Occipital lobe (tissue), 2 donors: ENCODE measurements around the gene ARHGAP24. TPM values are rescaled to one million over a fixed set of nuclear protein-coding genes. Genes with fewer than 3 reads are reported as not detected.
"Not testable (repeated sequence)": the region's sequence is repeated elsewhere in the genome, so short reads cannot be mapped to it uniquely, and the experiment has no call there.

ENCODE experiments used
- DNase-seq: peaks from one replicate; lab custom pipeline; 2025; lab: John Stamatoyannopoulos, UW
- total RNA-seq: library from RNA; depleted of rRNA; stranded (reverse); fragments of >200 nt; gene quantifications from one replicate; pipeline ENCODE4 v1.2.3, GENCODE V29; 2014

Gene ARHGAP24
- total RNA-seq, 1 donor from 2014 or later: 2.2 TPM

DNA sequence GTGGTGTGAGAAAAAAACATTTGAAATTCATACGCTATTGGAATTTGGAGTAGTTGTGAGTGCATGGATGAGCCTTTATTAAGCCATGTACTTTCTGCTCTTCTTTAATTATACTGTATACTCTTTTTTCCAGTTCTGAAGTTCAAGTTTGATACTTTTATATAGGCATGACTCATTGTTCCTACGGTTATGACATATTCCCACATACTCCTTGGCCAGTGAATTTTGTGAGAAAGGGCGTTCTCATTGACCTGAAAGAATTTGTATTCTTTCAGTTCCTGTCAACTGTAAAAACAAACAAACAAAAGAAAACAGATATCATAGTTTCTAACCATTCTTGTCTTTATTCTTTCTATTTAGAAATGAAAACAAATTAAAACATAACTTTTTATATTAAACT is 477.6 kb downstream of the ARHGAP24 start:
- no peak for DNase-seq

DNA sequence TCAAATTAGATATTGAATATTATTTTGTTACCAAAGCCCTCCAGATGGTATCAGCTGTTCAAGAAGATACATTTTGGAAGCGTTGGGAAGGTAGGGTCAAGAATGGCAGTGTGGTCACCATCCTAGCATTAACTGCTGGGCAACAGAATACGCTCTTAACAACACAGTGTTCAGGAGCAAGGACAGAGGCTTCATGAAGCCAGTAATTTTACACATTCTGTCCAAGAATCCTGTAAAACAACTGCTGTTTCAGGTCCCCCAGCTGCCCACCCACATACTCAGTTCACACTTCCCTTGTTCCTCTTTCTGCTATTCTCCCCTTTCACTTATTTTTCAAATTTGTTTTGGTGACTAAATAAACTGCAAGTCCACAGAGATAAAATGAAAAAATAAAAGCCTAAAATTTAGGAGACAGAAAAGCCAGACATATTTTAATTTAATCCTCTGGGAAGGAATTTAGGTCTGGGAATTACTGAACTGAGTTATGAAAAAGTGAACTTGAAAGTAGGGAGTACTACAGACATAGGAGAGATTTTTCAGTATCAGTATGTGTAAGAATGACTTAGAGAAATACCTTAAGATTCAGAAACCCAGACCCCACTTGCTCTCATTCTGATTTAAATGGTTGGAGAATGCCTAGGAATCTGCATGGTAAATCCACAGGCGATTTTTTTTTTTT is 478.2 kb downstream of the ARHGAP24 start:
- no peak for DNase-seq

DNA sequence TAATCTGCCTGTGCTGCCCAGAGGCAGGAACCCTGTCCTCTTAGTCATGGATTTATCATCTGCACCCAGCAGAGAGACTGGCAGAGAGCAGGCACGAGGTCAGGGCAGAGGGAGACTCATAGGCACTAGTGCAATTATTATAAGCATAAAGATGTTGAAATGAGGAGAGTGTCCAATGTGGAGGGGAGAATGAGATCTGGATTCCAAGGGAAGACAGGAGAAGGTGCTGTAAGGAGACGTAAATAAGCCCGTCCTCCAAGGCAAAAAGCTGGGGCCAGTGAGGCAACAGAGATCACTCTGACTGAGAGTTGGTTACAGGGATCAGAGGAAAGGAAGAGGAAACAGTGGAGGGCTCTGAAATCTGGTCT is 478.7 kb downstream of the ARHGAP24 start:
- DNase-seq: no peak

DNA sequence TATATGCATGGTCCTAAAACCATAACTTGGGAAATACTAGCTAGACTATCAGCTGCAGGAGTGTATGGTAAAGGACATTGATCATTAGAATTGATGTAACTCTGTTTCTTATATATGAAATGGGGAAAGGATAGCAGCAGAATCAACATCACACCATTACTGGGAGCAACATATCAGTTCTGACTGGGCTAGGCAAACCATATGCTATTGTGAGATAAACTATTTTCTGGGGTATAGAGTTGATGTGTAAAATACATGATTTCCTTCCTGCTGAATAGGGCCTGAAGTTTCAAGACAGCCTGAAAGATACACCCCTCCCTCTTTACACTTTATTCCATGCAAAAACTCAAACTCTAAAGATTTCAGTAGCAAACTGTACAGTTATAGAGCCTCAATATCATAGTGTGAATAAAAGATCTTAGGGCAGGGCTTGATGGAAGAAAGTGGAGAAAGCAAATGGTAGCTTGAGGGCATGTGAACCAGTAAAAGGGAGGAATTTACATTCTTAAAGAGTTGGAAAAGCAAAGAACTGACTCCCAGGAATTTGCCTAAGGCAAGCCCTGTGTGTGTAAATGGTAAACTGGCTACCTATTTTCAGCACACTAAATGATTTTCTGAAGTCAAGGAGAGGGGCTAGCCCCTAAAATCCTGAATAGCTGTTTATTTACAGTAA is 480.8 kb downstream of the ARHGAP24 start:
- no peak for DNase-seq

DNA sequence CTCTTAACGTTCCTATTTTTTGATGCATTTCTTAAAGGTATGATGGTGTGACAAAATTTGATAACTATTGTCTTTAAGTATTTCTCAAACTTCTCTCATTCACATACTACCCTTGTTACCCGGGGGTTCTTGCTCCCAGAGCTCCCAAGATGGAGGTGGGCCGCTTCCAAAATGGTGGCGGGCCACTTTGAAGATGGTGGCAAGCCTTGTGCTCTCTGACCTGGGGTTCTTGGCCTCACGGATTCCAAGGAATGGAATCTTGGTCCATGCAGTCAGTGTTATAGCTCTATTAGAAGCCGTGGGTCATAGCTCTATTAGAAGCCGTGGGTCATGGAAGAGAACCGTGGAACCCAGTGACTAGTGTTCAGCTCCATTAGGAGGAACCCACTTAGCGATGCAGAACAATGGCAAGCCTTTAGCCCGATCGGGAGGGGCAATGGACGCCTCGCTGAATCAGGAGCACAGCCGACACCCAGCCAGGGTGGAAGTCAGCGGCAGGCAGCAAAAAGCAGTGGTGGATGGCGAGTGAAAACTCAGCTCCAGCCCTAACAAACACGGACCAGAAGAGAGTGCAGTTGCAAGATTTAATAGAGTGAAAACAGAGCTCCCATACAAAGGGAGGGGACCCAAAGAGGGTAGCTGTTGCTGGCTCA is 481.5 kb downstream of the ARHGAP24 start:
- no peak for DNase-seq

DNA sequence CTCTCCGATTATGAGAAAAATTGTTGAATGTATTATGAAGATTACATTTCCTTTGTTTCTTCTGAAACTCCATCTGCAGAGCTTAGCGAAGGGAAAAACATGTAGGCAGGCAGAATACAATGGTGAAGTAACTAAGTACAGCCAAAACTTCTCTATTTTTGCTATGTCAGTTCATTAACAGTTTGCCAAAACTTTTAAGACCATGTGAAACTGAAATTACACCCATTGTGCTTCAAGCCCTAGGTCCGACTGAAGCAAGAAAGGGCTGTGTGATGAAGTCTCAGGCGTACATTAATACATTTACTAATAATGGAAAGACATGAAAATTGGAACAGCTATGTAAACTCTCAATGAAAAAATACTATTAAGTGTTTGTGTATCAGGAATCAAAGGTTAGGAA is 486.9 kb downstream of the ARHGAP24 start:
- DNase-seq: no peak

DNA sequence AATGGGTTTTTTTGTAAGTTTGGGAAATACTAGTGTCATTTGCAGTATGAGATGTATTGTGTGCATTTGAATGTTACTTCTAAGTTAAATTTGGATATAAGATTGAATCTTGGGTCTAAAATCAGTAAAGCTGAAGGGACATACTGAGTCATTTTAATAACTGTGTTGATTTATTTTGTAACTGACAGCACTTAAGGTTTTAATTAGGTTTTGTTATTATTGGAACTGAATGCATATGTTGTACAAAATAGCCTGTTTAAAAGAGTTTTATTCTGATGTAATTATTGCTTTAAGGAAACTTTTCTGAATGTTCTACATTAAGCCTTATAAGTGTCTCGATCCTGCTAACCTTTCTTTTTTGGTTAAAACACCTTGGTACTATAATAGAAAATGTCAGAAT is 488.3 kb downstream of the ARHGAP24 start:
- no peak for DNase-seq

DNA sequence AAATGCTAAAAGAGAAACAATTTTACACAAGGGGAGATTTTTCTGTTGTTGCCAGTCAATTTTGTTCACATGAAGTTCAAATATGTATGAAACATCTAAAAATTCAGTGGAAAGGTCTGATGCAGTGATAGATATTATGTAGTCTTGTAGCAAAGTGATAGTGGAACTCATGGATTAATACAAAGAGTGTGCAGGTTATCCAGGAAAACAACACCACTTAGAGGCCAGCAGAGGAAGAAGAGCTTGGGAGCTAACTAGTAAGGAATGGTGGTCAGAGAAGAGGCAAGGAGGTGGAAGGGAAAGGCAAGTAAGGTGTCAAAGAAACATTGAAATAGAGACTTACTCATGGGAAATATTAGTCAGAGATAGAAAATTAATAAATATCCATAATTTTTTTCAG is 489.3 kb downstream of the ARHGAP24 start:
- no peak for DNase-seq

DNA sequence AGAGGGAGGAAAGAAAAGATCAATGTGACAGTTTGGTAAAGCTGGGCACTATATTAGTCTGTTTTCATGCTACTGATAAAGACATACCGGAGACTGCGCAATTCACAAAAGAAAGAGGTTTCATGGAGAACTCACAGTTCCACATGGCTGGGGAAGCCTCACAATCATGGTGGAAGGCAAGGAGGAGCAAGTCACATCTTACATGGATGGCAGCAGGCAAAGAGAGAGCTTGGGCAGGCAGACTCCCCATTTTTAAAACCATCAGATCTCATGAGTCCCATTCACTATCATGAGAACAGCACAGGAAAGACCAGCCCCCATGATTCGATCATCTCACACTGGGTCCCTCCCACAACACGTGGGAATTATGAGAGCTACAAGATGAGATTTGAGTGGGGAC is 490.1 kb downstream of the ARHGAP24 start:
- not testable (repeated sequence) for DNase-seq

DNA sequence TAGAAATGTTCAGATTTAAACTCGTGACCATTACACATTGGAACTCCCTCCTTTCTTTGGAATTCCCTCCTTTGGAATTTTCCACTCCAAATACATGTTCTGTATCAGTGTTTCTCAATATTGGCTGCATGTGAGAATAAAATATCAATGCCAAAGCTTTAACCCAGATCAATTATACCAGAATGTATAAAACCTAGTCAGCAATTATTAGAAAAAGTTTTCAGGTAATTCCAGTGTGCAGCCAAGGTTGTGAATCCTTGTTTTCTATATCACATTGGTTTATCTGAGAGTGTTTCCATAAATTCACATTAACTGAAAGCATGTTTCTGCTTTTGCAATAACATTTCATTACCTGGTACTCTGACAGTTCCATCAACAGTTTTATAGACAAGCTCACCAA is 490.6 kb downstream of the ARHGAP24 start:
- no peak for DNase-seq

DNA sequence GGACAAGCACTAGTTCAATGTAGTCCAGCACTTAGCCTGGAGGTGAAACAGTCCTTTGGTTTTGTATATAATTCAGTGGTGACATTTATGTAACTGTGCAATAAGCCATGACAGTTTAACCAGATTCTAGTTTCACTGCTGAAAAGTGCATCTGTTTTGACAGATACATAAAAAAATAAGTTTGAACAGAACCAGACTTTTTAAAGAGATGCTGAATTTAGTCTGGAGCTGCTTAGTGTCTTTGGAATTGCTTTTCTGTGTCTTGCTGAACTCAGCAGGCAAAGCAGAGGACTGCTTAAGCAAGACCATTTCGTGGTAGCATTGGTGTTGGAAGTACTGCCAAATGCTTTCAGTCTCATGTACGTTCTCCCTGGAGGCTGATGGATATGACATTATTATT is 491.4 kb downstream of the ARHGAP24 start:
- DNase-seq: no peak

DNA sequence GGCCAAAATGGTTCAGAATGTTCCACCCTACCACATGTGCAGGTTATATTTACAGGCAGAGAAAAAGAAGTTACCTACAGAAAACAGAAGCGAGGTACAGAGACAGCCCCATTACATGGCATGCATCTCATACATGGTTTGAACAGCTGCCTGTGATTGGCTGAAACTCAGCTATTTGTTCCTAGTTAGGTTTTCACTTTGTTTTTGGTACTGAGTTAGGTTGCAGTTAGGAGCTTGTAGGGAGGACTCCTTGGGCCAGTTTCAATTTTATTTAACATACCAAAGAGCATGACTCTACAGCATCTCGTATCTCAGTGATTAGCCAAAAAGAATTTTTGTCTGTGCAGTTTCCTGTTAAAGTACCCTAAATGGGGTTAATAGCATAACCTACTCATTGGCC is 492.9 kb downstream of the ARHGAP24 start:
- DNase-seq: no peak

DNA sequence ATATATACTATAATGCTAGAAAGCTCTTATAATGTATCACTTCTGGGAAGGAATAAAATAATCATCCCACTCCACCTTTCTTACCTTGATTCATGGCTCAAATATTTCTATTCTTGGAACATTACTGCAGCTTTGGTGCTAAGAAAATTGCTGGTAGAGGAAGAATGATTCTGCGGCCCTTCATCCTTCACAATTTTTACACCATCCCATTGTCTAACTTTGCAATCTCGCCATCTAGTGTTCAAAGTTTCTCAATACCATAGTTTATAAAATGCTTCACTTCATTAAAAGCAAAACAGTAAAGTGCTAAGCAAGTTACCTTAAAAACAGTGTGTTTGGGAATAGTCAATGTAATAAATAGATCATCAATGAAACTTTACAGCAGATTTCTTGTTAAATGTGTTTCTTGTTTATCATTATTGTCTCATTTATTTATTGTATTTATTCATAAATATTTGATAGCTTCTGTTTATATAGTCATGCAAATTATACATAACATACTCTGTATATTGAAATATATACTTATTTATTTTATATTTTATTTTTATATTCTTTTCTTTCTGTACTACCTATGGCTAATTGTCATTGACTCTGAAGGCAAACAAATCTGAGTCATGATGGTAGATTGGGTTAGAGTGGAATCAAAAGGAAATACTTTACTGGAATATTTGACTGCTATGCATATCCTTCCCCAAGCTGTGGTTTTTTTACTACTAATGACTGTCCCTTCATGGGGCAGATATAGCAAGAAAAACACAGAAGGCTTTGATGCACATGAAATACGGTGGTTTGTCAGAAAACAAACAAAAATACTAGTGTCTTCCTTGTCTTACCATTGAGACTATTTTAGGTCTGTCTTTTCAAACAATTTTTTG is 494.2 kb downstream of the ARHGAP24 start:
- DNase-seq: no peak

DNA sequence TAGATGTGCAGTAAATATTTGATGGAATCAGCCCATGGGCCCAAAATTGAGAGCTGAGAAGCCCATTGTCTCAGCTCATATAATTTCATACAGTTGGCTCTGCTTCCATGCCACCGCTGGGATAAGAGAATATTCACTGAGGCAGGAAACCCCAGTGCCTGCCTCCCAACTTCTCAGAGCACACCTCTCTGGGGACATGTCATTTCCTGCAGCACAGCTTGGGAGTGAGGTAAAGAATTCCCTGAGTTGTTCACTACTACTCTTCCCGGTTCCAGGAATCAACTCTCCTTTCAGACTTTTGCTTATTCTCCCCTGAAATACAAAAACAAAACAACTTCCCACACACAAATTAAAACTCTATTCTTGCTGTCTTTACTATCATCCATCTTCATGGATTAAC is 495.6 kb downstream of the ARHGAP24 start:
- DNase-seq: no peak

DNA sequence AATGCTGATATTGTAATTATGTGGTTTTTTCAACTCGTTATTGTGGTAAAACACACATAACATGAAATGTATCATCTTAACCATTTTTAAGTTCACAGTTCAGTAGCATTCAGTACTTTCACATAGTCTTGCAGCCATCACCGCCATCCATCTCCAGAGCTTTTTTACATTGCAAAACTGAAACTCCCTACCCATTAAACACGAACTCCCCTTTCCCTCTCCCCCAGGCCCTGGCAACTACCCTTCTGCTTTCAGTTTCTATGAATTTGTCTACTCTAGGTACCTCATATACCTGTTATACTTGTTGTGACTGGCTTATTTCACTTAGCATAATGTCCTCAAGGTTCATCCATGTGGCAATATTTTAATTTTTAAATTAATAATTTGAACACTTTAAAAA is 504.3 kb downstream of the ARHGAP24 start:
- DNase-seq: no peak

DNA sequence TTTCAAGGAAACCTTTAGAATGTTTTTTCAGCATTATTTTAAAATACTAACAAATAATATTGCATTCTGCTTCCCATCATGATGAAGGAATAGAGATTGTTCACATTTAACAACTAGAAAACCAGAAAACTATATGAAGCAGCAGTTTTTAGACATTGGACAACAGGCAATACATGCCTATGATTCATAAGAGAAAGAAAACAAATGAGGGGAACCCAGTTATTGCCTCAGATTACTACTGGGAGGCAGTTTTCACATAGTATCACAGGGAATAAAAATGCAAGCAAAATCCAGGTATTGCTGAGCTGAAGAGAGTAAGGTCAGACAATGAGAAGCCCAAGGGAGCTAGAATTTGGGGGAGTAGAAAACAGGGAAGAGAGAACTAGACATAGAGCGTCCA is 511.3 kb downstream of the ARHGAP24 start:
- DNase-seq: no peak

DNA sequence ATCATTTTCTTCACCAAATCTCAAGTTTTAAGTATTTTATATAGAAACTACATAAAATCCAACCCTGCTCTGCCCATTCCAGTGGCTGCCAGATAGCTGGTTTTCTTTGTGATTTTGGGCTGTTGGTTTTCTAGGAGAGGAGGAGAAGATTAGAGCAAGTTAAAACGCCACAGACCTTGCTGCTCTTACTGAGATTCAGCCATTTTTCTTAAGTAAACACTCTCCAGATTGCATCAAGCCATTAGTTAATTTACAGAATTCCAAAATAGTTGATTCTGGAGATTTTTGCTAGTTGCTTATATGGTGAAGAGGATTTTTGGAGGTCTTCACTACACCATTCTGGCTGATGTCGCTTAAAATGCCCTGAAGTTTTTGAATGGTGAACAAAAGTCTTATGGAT is 518.7 kb downstream of the ARHGAP24 start:
- no peak for DNase-seq

DNA sequence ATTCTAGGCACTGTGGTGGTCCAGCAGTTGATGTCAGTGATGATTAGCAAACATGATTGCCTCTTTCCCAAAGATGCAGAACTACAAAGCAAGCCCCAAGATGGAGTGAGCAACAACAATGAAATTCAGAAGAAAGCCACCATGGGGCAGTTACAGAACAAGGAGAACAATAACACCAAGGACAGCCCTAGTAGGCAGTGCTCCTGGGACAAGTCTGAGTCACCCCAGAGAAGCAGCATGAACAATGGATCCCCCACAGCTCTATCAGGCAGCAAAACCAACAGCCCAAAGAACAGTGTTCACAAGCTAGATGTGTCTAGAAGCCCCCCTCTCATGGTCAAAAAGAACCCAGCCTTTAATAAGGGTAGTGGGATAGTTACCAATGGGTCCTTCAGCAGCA is 519.6 kb downstream of the ARHGAP24 start:
- no peak for DNase-seq

DNA sequence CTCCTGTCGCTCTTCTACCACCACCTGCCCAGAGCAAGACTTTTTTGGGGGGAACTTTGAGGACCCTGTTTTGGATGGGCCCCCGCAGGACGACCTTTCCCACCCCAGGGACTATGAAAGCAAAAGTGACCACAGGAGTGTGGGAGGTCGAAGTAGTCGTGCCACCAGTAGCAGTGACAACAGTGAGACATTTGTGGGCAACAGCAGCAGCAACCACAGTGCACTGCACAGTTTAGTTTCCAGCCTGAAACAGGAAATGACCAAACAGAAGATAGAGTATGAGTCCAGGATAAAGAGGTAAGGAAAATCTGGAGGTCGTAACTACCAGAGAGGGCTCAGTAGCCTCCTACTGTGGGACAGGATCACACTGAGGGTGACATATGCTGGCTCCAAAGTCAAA is 520.4 kb downstream of the ARHGAP24 start:
- DNase-seq: no peak

DNA sequence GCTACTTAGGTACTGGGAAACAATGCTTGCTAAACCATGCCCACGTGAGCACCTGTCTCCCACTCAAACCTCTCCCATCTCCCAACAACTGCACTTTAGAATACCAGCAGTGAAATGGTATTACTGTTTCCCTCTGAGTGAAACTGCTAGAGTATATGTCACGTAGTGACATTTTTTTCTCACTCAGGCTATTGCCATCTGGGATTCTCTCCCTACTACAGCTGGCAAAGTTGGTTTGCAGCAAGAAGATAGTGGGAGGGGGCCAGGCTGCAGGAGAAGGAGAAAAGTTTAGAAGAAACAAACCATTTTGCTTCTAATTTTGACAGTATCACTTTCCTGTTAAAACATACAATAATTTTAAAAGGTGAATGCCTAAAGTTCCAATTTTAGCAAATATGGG is 526.6 kb downstream of the ARHGAP24 start:
- no peak for DNase-seq

DNA sequence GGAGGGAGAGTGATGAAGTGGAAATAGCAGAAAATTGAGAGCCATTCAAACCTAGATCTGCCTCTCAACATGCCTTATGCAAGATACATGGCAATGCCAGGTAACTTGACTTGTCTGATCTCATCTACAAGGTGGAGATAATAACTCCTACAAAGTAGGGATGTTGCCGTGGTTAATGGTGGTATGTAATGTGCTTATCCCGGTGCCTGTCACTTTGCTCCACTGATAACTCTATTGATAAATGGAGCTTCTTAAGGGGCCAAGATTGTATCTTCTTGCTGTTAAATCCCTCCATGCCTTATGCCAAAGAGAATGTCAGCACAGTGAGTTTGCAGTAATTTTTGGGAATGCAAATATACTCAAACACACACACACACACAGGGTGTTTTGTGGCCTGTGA is 529.1 kb downstream of the ARHGAP24 start:
- DNase-seq: no peak

DNA sequence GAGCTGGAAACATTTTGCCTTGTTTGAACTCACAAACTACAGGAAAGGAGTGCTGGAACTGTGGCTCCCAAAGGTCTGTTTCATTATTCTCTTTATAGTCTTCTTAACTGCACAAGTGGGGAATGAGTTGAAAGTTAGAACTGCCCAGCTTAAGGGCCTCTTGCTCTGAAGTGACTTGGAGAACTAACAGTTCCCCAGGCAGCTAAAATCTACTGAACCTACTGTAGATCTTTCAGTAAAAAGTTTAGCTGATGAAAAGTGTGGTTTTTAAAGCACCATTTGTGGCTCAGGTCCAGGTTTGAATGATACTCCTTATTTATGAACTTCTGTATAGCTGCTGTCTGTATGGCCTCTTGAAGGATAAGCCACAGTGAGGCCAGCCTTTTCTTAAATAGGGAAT is 531.1 kb downstream of the ARHGAP24 start:
- no peak for DNase-seq
